ENCODE data around the gene MAML1.

GRCh38 chr5:179792612-179793467 lies 60.2 kb downstream of the MAML1 start:
- TF ChIP-seq, protein P1, sequence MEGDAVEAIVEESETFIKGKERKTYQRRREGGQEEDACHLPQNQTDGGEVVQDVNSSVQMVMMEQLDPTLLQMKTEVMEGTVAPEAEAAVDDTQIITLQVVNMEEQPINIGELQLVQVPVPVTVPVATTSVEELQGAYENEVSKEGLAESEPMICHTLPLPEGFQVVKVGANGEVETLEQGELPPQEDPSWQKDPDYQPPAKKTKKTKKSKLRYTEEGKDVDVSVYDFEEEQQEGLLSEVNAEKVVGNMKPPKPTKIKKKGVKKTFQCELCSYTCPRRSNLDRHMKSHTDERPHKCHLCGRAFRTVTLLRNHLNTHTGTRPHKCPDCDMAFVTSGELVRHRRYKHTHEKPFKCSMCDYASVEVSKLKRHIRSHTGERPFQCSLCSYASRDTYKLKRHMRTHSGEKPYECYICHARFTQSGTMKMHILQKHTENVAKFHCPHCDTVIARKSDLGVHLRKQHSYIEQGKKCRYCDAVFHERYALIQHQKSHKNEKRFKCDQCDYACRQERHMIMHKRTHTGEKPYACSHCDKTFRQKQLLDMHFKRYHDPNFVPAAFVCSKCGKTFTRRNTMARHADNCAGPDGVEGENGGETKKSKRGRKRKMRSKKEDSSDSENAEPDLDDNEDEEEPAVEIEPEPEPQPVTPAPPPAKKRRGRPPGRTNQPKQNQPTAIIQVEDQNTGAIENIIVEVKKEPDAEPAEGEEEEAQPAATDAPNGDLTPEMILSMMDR (conservative IDR thresholded peaks at IDR 0.05; ENCODE audit: low read length) = no peak
- TF ChIP-seq EZH2phosphoT487 (IDR thresholded peaks at IDR 0.05; ENCODE audit: borderline replicate concordance) = no peak

All from Loucy (cell line).